ENCODE measurements around the gene MCM8. TPM values are rescaled to one million over a fixed set of nuclear protein-coding genes. Genes with fewer than 3 reads are reported as not detected.

MCM8 gene

DNA sequence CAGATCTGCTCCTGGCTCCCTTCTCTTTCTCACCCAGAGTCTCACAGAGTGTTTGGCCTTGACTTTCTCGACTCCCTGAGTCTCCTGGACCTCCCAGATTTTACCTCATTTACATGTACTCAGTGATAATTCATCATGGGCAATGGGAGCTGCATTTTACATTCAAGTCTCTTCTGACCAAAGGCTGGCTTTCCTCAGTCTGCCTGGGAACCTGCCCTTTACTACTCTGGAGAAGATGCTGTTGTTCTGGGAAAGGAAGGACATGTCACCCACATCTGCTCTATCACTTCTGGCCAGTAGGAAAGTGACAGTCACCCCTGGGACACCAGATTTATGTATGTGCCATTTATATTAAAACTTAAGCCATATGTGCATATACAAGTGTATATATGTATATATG, 96.0 kb downstream of the MCM8 start:
- no peak overlapping the region for H3K4me3 ChIP-seq (ENCODE audit: low read length)
- no peak overlapping the region for H3K4me2 ChIP-seq (ENCODE audit: low read length)
- H3K27me3 ChIP-seq (ENCODE audit: control insufficient read depth, insufficient read depth, low read length): peaks cover 8% of the 10 kb centered on the region
- peaks cover 9% of the 10 kb centered on the region for H3K36me3 ChIP-seq (ENCODE audit: insufficient read depth, low read length)
- H3K4me1 ChIP-seq (ENCODE audit: control insufficient read depth, insufficient read depth, low read length): no peaks in the 10 kb centered on the region
- H3K9ac ChIP-seq (ENCODE audit: low read depth, low read length): no peak overlapping the region
- no peaks in the 10 kb centered on the region for H3K9me3 ChIP-seq (replicated peaks; ENCODE audit: low read length)

DNA sequence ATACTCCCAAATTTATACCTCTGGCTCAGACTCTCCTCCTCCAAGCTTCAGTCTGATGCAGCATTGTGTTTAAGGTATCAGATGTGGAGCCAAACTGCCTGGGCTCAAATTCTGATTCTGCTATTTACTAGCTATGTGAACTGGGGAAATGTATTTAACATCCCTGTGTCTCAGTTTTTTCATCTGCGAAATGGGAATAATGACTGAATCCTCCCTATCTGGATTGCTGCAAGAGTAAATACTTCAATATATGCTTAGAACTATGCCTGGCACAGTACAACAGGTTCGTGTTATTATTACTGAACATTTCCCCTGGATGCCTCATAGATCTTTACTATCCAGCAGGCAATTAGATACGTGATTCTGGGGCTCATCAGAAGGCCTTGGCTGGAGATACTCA, 97.9 kb downstream of the MCM8 start:
- Histone ChIP-seq H3K27me3 (ENCODE audit: control insufficient read depth, insufficient read depth, low read length) (peaks cover 25% of the 10 kb centered on the region), H3K36me3 (ENCODE audit: insufficient read depth, low read length) (no peaks in the 10 kb centered on the region), H3K9me3 (replicated peaks; ENCODE audit: low read length) (no peaks in the 10 kb centered on the region), H3K4me3 (ENCODE audit: low read length) (no peak overlapping the region), H3K9ac (ENCODE audit: low read depth, low read length) (no peak overlapping the region), H3K4me2 (ENCODE audit: low read length) (no peak overlapping the region), H3K4me1 (ENCODE audit: control insufficient read depth, insufficient read depth, low read length) (peaks cover 12% of the 10 kb centered on the region)

Small RNA genes within 50 kb of the gene (small RNA-seq; reads per million reads assigned to genes)
- not detected for gene RF00019
- not detected for gene RN7SL498P
